Measurements from ENCODE around the gene NME5.

GRCh38 chr5:138138949-138139780 lies at the start of gene NME5:
- TF ChIP-seq CTCF (IDR thresholded peaks at IDR 0.05; ENCODE audit: insufficient read depth, low read length, poor library complexity, severe bottlenecking) (no peak), EZH2phosphoT487 (conservative IDR thresholded peaks at IDR 0.05; ENCODE audit: low read length) (no peak)

Data from SU-DHL-6 (cell line).